ENCODE measurements around the gene SPAG4.

Gene SPAG4

GRCh38 chr20:35629427-35630145 lies 14.0 kb downstream of the SPAG4 start:
- Histone ChIP-seq H3K4me3 (ENCODE audit: low read depth, low read length) (no peak overlapping the region), H3K36me3 (replicated peaks) (peaks cover 64% of the 10 kb centered on the region), H3K27ac (no peak overlapping the region), H3K27me3 (replicated peaks) (no peaks in the 10 kb centered on the region)
- in situ Hi-C loops (cut with HindIII; ENCODE audit: low pct_ligation_motif_present, low sequenced_read_pairs), result no loop called here
- no peak for DNase-seq
- TF ChIP-seq CTCF (IDR thresholded peaks at IDR 0.05; ENCODE audit: low read depth, low read length, missing control alignments), result no peak

- DNase-seq, result no peak
- peaks cover 54% of the 10 kb centered on the region for H3K36me3 ChIP-seq (replicated peaks)
- in situ Hi-C loops (cut with HindIII; ENCODE audit: low pct_ligation_motif_present, low sequenced_read_pairs), result no loop called here
Observed at GRCh38 chr20:35630636-35631035, 15.0 kb downstream of the SPAG4 start.

GRCh38 chr20:35632539-35633115 lies 17.0 kb downstream of the SPAG4 start:
- H3K4me3 ChIP-seq (ENCODE audit: low read depth, low read length), result no peak overlapping the region
- peaks cover 42% of the 10 kb centered on the region for H3K36me3 ChIP-seq (replicated peaks)
- in situ Hi-C loops (cut with HindIII; ENCODE audit: low pct_ligation_motif_present, low sequenced_read_pairs), result no loop called here
- DNase-seq, result no peak
- no peak overlapping the region for H3K27ac ChIP-seq
- H3K27me3 ChIP-seq (replicated peaks), result no peaks in the 10 kb centered on the region
- no peak for TF ChIP-seq CTCF (IDR thresholded peaks at IDR 0.05; ENCODE audit: low read depth, low read length, missing control alignments)

More at GRCh38 chr20:35630636-35631035, 15.0 kb downstream of the SPAG4 start:
- H3K27me3 ChIP-seq (replicated peaks), result no peaks in the 10 kb centered on the region
- no peak overlapping the region for H3K4me3 ChIP-seq (ENCODE audit: low read depth, low read length)
- TF ChIP-seq CTCF (IDR thresholded peaks at IDR 0.05; ENCODE audit: low read depth, low read length, missing control alignments), result no peak
- H3K27ac ChIP-seq, result no peak overlapping the region

GRCh38 chr20:35635652-35636051 lies 20.0 kb downstream of the SPAG4 start:
- no peak overlapping the region for H3K27ac ChIP-seq
- in situ Hi-C loops (cut with HindIII; ENCODE audit: low pct_ligation_motif_present, low sequenced_read_pairs), result no loop called here
- H3K36me3 ChIP-seq (replicated peaks), result peaks cover 20% of the 10 kb centered on the region
- H3K4me3 ChIP-seq (ENCODE audit: low read depth, low read length), result no peak overlapping the region
- no peak for TF ChIP-seq CTCF (IDR thresholded peaks at IDR 0.05; ENCODE audit: low read depth, low read length, missing control alignments)
- no peak for DNase-seq
- H3K27me3 ChIP-seq (replicated peaks), result no peaks in the 10 kb centered on the region

GRCh38 chr20:35636095-35636494 lies 20.5 kb downstream of the SPAG4 start:
- no peaks in the 10 kb centered on the region for H3K27me3 ChIP-seq (replicated peaks)
- H3K27ac ChIP-seq, result no peak overlapping the region
- no peak for DNase-seq
- in situ Hi-C loops (cut with HindIII; ENCODE audit: low pct_ligation_motif_present, low sequenced_read_pairs), result no loop called here
- peaks cover 15% of the 10 kb centered on the region for H3K36me3 ChIP-seq (replicated peaks)
- TF ChIP-seq CTCF (IDR thresholded peaks at IDR 0.05; ENCODE audit: low read depth, low read length, missing control alignments), result no peak
- H3K4me3 ChIP-seq (ENCODE audit: low read depth, low read length), result no peak overlapping the region

Measured in brain microvascular endothelial cell (primary cell).